Motor neuron (in vitro differentiated cells): ENCODE data around the gene CHID1. TPM values are rescaled to one million over a fixed set of nuclear protein-coding genes. Genes with fewer than 3 reads are reported as not detected.
A peak's percentile ranks its signal among the peaks of the same experiment; 100 is the strongest.

Experiments used
- ATAC-seq, 8 experiments: fragments of 200-7000 bp; cut with Tn5 transposase; replicated peaks in 6 of 8; 2 replicates each; pipeline ENCODE4 v1.8.0; 2021; ENCODE audit warnings: mild to moderate bottlenecking in 8 of 8, moderate library complexity in 8 of 8
- H3K27ac ChIP-seq, 2 donors: fragments of 250-450 bp; sonication (Bioruptor Pico); 2 replicates each; pipeline ENCODE4 v1.9.0; 2021; ENCODE audit warnings: antibody characterized with exemption in 2 of 2, mild to moderate bottlenecking in 2 of 2, moderate library complexity in 1 of 2
- H3K4me1 ChIP-seq, 2 donors: fragments of 250-450 bp; sonication (Bioruptor Pico); replicated peaks in 1 of 2; 2 replicates each; pipeline ENCODE4 v1.6.1; 2021; ENCODE audit warnings: antibody characterized with exemption in 2 of 2, mild to moderate bottlenecking in 2 of 2, moderate library complexity in 1 of 2
- H3K4me3 ChIP-seq, 5 donors: fragments of 250-450 bp; sonication (Bioruptor Pico); 2 replicates each; pipeline ENCODE4 v1.9.0; 2021; ENCODE audit warnings: antibody characterized with exemption in 5 of 5, mild to moderate bottlenecking in 5 of 5, moderate library complexity in 4 of 5
- WGBS, 10 experiments: fragments of 450-650 bp; shearing (Covaris generic); methylation state at CpG; one replicate each; pipeline ENCODE4 v1.0.0; 2022; 5-methylcytosine and 5-hydroxymethylcytosine counted together
- in situ Hi-C, 9 experiments: fragments of 400-800 bp; cut with MboI; loops; one replicate each; pipeline ENCODE4 v1.15.0; 2021; ENCODE audit warnings: low sequenced_read_pairs in 9 of 9, low pct_unique_long_range_greater_than_20kb in 2 of 9; ENCODE audit not compliant: unreplicated experiment in 9 of 9
- total RNA-seq, 8 experiments: library from RNA; unstranded; fragments of 300-600 nt; gene quantifications; 2 replicates each; pipeline versions ENCODE4 v1.2.3 to v1.2.4, GENCODE V29; 2022

The CHID1 gene
- total RNA-seq, 8 experiments from 2014 or later = 48.5 to 96.3 (median 66.8) TPM

GRCh38 chr11:887589-887988 is 23.0 kb downstream of the CHID1 start:
- in situ Hi-C loops = no loop called here
- Histone ChIP-seq H3K27ac (no peak overlapping the region), H3K4me1 (peaks cover 27 to 28% of the 10 kb centered on the region in 2 donors), H3K4me3 (no peak overlapping the region)
- WGBS, 10 experiments = 100% methylated on average over 1 to 3 of the region's 14 CpGs; no CpG with 5 or more reads in 6 of the 10 experiments
- ATAC-seq = no peak

GRCh38 chr11:886568-886967 is 24.0 kb downstream of the CHID1 start:
- no peak overlapping the region for H3K4me3 ChIP-seq
- 100% methylated on average over 1 to 4 of the region's 17 CpGs; no CpG with 5 or more reads in 7 of the 10 experiments for WGBS, 10 experiments
- in situ Hi-C loops = no loop called here
- ATAC-seq = no peak
- H3K27ac ChIP-seq = no peak overlapping the region
- H3K4me1 ChIP-seq = peaks cover 21 to 24% of the 10 kb centered on the region in 2 donors

GRCh38 chr11:884578-885070 is 26.0 kb downstream of the CHID1 start:
- in situ Hi-C loops = no loop called here
- Histone ChIP-seq H3K4me3 (no peak overlapping the region), H3K27ac (no peak overlapping the region), H3K4me1 (peaks cover 2 to 6% of the 10 kb centered on the region in 2 donors)
- ATAC-seq = no peak
- 60 to 100% (median 100%) methylated on average over 1 to 3 of the region's 16 CpGs; no CpG with 5 or more reads in 7 of the 10 experiments for WGBS, 10 experiments

DNA sequence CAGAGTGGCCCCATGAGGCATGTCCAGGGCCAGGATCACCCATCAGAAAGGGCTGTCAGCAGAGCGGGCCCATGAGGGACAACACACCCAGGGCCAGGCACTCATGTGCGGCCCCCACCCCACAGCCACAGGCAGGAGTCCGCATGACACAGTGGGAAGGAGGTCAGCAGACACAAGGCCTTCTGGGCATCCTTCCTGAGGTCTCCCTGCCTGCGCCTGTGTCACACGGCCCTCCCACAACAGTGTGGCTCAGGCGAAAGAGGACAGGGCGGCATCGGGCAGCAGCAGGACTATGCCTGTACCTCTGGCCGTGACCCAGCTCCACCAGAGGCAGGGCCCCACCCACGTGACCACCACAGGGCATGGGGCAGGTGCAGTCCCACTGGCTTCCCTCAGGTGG is 27.1 kb downstream of the CHID1 start:
- ATAC-seq = peak in 1 of 8 experiments; percentile 8
- in situ Hi-C loops = no loop called here
- Histone ChIP-seq H3K4me3 (no peak overlapping the region), H3K4me1 (no peaks in the 10 kb centered on the region), H3K27ac (no peak overlapping the region)
- 95 to 100% methylated on average over 4 to 6 of the region's 10 CpGs; no CpG with 5 or more reads in 8 of the 10 experiments for WGBS, 10 experiments

DNA sequence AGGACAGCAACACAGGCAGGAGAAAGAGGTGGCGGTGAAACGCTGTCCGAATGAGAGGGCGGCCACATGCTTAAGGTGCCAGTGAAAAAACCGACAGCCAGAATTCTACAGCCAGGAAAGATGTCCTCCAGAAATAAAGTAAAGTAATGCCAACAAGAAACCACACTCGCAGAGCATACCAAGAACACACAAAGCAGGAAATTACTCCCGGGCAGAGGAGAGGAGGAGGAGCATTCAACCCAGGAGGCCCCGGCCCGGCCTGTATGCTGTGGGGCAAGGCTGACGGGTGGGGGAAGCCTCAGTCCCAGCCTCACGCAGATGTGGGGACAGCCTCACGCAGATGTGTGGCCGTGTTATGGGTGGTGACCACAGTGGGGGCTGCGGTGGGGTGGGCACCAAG is 28.0 kb downstream of the CHID1 start:
- 40 to 100% (median 85%) methylated on average over 1 to 6 of the region's 14 CpGs; no CpG with 5 or more reads in 1 of the 10 experiments for WGBS, 10 experiments
- Histone ChIP-seq H3K4me1 (no peaks in the 10 kb centered on the region), H3K4me3 (no peak overlapping the region), H3K27ac (no peak overlapping the region)
- no peak for ATAC-seq
- in situ Hi-C loops = no loop called here

DNA sequence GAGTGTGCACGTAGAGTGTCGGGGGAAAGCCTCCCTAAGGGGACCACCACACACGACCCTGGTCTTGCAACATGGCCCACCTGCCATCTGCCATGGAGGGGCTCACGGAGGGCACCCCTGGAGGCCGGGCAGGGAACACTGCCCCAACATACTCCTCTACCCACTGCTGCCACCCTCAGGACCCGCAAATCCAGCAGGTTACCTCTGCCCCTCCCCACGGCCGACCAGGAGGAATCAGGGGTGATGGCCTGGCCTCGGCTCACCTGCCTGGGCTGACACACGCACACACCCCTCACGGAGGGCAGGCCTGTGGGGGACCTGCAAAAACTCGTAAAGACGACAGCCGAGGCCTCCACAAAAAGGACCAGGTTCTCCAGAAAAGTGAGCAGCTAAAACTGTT is 30.2 kb downstream of the CHID1 start:
- no peak overlapping the region for H3K4me3 ChIP-seq
- in situ Hi-C loops = no loop called here
- H3K27ac ChIP-seq = no peak overlapping the region
- ATAC-seq = no peak
- WGBS, 10 experiments = 94 to 100% (median 100%) methylated on average over 1 to 3 of the region's 14 CpGs; no CpG with 5 or more reads in 3 of the 10 experiments
- H3K4me1 ChIP-seq = no peaks in the 10 kb centered on the region

DNA sequence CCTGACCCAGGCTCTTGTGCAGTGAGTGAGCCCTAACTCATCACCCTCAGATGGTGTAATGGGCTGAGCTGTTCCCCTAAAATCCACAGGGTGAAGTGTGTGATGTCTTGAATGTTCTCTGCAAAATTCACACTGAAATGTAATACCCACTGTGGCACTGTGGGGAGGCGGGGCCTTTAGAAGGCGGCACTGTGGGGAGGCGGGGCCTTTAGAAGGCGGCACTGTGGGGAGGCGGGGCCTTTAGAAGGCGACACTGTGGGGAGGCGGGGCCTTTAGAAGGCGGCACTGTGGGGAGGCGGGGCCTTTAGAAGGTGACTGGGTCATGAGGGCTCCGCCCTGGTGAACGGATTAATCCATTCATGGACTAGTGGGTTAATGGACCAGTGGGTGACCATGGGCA is 33.0 kb downstream of the CHID1 start:
- WGBS, 10 experiments = no CpG with 5 or more reads among the region's 11 CpGs
- Histone ChIP-seq H3K27ac (no peak overlapping the region), H3K4me3 (no peak overlapping the region), H3K4me1 (no peaks in the 10 kb centered on the region)
- peak in 6 of 8 experiments; percentile 18 to 83 (median 74) for ATAC-seq
- in situ Hi-C loops = no loop called here

DNA sequence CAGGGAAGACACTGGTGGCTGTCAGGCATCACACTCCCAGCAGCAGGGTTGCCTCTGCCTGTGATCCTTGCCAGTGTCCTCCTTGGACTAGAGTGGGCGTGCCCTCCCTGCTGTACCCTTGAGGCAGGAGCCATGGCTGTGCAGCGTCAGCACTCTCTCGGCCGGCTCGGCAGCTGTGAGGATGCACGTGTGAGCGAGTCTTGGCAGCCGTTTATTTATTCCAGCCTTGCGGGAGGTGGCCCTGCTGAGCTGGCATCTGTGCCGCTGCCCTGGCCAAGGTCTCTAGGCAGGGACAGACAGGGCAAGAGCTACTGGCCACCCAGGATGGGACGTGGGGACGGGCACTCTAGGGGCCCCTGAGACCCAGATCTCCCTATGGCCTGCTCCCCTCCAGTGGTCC is 34.1 kb downstream of the CHID1 start:
- 60 to 100% (median 90%) methylated on average over 1 to 3 of the region's 12 CpGs; no CpG with 5 or more reads in 6 of the 10 experiments for WGBS, 10 experiments
- in situ Hi-C loops = no loop called here

GRCh38 chr11:875769-876301 is 34.8 kb downstream of the CHID1 start:
- WGBS, 10 experiments = 87 to 100% (median 95%) methylated on average over 1 to 7 of the region's 21 CpGs; no CpG with 5 or more reads in 5 of the 10 experiments
- Histone ChIP-seq H3K4me3 (no peak overlapping the region), H3K4me1 (no peaks in the 10 kb centered on the region), H3K27ac (no peak overlapping the region)
- in situ Hi-C loops = no loop called here
- ATAC-seq = no peak

More for the DNA sequence above, 34.1 kb downstream of the CHID1 start:
- H3K4me3 ChIP-seq = no peak overlapping the region
- H3K4me1 ChIP-seq = no peaks in the 10 kb centered on the region
- no peak overlapping the region for H3K27ac ChIP-seq
- peak in 2 of 8 experiments; percentile 8 to 61 for ATAC-seq

- no peak for ATAC-seq
- WGBS, 10 experiments = 94 to 100% (median 97%) methylated on average over 1 to 14 of the region's 16 CpGs; no CpG with 5 or more reads in 7 of the 10 experiments
- Histone ChIP-seq H3K4me3 (no peak overlapping the region), H3K4me1 (peaks cover 1 to 3% of the 10 kb centered on the region in 2 donors), H3K27ac (no peak overlapping the region)
- in situ Hi-C loops = no loop called here
Measured at GRCh38 chr11:875203-875602, 35.4 kb downstream of the CHID1 start.

- Histone ChIP-seq H3K4me3 (no peak overlapping the region), H3K4me1 (peaks cover 10% of the 10 kb centered on the region in 2 donors), H3K27ac (no peak overlapping the region)
- in situ Hi-C loops = no loop called here
- 33 to 95% (median 83%) methylated on average over 2 to 10 of the region's 12 CpGs; no CpG with 5 or more reads in 3 of the 10 experiments for WGBS, 10 experiments
- ATAC-seq = no peak
Measured at GRCh38 chr11:873706-874105, 36.9 kb downstream of the CHID1 start.

DNA sequence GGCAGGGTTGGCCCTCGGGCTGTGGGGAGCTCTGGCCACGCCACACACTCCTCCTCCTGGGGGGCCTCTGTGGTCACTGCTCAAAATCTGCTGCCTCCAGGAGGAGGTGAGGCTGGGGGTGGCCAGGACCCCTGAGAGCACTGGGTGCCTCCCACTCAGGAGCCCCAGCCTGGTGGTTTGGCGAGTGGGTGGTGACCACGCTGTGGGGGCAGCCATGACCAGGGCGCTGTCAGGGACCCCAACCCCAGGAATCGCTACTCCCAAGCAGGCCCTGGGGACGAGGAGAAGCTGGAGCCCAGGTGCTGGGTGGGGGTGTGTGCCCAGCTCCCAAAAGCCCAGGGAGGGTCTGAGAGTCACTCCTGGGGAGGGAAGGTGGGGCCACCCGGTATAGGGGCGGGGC is 37.8 kb downstream of the CHID1 start:
- in situ Hi-C loops = no loop called here
- no peak for ATAC-seq
- WGBS, 10 experiments = 92 to 93% methylated on average over 3 to 4 of the region's 9 CpGs; no CpG with 5 or more reads in 8 of the 10 experiments

GRCh38 chr11:871472-871871 is 39.1 kb downstream of the CHID1 start:
- ATAC-seq = no peak
- H3K4me3 ChIP-seq = no peak overlapping the region
- no peak overlapping the region for H3K27ac ChIP-seq
- WGBS, 10 experiments = 60 to 90% (median 80%) methylated on average over 1 to 2 of the region's 9 CpGs; no CpG with 5 or more reads in 7 of the 10 experiments
- H3K4me1 ChIP-seq = peaks cover 10% of the 10 kb centered on the region in 2 donors
- in situ Hi-C loops = no loop called here

More for the DNA sequence above, 37.8 kb downstream of the CHID1 start:
- Histone ChIP-seq H3K27ac (no peak overlapping the region), H3K4me1 (peaks cover 10% of the 10 kb centered on the region in 2 donors), H3K4me3 (no peak overlapping the region)

GRCh38 chr11:870418-870817 is 40.2 kb downstream of the CHID1 start:
- H3K27ac ChIP-seq = peak overlapping the region in 1 of 2 donors; percentile 52
- ATAC-seq = peak in 1 of 8 experiments; percentile 2
- H3K4me1 ChIP-seq = peaks cover 10% of the 10 kb centered on the region in 2 donors
- WGBS, 10 experiments = 60 to 93% (median 83%) methylated on average over 1 to 3 of the region's 8 CpGs; no CpG with 5 or more reads in 7 of the 10 experiments
- no peak overlapping the region for H3K4me3 ChIP-seq
- in situ Hi-C loops = no loop called here
